Transverse colon (tissue), 3 donors: Measurements from ENCODE around the gene ANGPTL8.

Experiments used
- CTCF ChIP-seq, 5 experiments: fragments of 200-600 bp in 3 of 5; fragments of 450-650 bp in 2 of 5; sonication (generic) in 3 of 5; IDR thresholded peaks; 1 replicate in 2 of 5; 2 replicates in 3 of 5; pipeline ENCODE4 v1.5.1; 2016 to 2017; ENCODE audit warnings: antibody characterized with exemption in 5 of 5, inconsistent platforms in 3 of 5, mild to moderate bottlenecking in 2 of 5, moderate library complexity in 1 of 5
- EP300 ChIP-seq: sonication (generic); formaldehyde crosslinking; IDR thresholded peaks from one replicate; pipeline ENCODE4 v1.6.1; 2017; ENCODE audit warnings: antibody characterized with exemption, low read depth
- POLR2A ChIP-seq: fragments of 450-650 bp; IDR thresholded peaks from one replicate; pipeline ENCODE4 v1.6.1; 2016; ENCODE audit warnings: antibody characterized with exemption, mild to moderate bottlenecking, moderate library complexity

GRCh38 chr19:11232555-11232954 lies 6.9 kb upstream of the ANGPTL8 start:
- TF ChIP-seq POLR2A (no peak), CTCF (IDR thresholded peaks at IDR 0.05) (no peak), EP300 (no peak)
